Activated naive CD8-positive, alpha-beta T cell treated with anti-CD3 and anti-CD28 coated beads for 36 hours (primary cell): Measurements from ENCODE around the gene MBD5. TPM values are rescaled to one million over a fixed set of nuclear protein-coding genes. Genes with fewer than 3 reads are reported as not detected.

Experiments
- DNase-seq: peaks from one replicate; pipeline ENCODE4 v3.0.0; 2021
- H3K27ac Mint-ChIP-seq: one replicate; pipeline ENCODE4 v1.8.0; 2022; ENCODE audit warnings: mild to moderate bottlenecking, moderate library complexity, mixed read lengths
- H3K27me3 Mint-ChIP-seq: one replicate; pipeline ENCODE4 v1.8.0; 2022; ENCODE audit warnings: mild to moderate bottlenecking, mixed read lengths
- H3K36me3 Mint-ChIP-seq: one replicate; pipeline ENCODE4 v1.8.0; 2021; ENCODE audit warnings: mild to moderate bottlenecking, mixed read lengths
- H3K4me1 Mint-ChIP-seq: one replicate; pipeline ENCODE4 v1.8.0; 2021; ENCODE audit warnings: mixed read lengths
- H3K4me3 Mint-ChIP-seq: one replicate; pipeline ENCODE4 v1.8.0; 2022; ENCODE audit warnings: mild to moderate bottlenecking, moderate library complexity, mixed read lengths
- H3K9me3 Mint-ChIP-seq: one replicate; pipeline ENCODE4 v1.8.0; 2022; ENCODE audit warnings: mixed read lengths
- total RNA-seq, 2 experiments: library from RNA; stranded (reverse); gene quantifications; one replicate each; pipeline ENCODE4 v1.2.3, GENCODE V29; 2021

Gene MBD5
- total RNA-seq, 2 experiments from 2014 or later, result 17.0 to 17.4 TPM

DNA sequence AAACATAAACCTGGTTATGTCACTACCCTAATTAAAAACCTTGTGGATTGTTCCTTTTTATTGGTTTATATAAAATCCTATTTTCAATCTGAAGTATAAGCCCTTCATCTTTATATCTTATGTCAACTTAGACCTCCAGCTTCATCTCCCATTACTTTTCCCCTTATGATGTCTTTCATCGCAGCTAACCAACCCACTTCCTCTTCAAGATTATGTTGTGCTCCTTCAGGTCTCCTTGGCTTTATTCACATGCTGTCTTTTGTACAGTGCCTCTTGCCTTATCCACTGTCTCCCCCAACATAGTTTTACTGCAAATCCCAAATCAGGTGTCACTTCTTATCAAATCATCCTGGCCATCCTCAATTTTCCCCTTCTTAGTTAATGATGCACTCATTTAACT, 25.9 kb downstream of the MBD5 start:
- Mint-ChIP-seq H3K27ac (no peak overlapping the region), H3K4me3 (no peak overlapping the region), H3K27me3 (no peaks in the 10 kb centered on the region), H3K9me3 (no peaks in the 10 kb centered on the region), H3K4me1 (peaks cover 44% of the 10 kb centered on the region), H3K36me3 (peaks cover 2% of the 10 kb centered on the region)
- no peak for DNase-seq

DNA sequence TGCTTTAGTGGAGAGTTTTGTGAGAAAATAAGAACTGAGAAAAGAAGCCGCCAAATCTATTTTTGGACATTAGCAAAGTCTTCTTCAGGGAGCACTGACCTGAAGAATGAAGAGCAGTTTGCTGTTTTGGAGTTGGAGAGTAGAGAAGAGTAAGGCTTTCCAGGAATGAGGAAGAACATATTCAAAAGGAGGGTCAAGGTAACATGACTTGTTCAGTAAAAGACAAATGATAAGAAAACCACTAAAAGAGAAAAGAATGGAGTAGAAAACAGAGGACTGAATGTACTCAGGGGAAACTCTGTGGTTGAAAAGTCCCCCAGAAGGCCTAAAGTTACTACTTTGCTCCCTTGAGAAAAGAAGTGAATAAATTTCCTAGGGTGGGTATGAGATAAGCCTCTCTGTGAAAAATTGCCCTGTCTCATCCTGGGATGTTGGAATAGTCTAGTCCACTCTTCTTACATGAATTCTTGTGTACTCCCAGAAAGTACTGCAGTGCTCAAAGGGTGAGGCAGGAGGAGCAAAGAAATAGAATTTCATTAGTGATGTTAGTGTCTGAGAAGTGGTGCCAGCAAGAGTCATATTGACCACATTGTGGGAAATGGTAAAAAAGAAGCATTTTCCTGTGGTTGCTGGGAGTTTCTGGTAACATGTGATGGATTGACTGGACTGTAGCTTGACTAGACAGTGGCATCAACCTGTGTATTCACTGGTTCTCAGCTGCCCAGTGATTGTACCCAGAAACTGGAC, 27.8 kb downstream of the MBD5 start:
- H3K36me3 Mint-ChIP-seq, result peaks cover 10% of the 10 kb centered on the region
- H3K9me3 Mint-ChIP-seq, result peaks cover 6% of the 10 kb centered on the region
- H3K4me3 Mint-ChIP-seq, result no peak overlapping the region
- H3K27ac Mint-ChIP-seq, result no peak overlapping the region
- no peak for DNase-seq
- no peaks in the 10 kb centered on the region for H3K27me3 Mint-ChIP-seq
- peaks cover 46% of the 10 kb centered on the region for H3K4me1 Mint-ChIP-seq

DNA sequence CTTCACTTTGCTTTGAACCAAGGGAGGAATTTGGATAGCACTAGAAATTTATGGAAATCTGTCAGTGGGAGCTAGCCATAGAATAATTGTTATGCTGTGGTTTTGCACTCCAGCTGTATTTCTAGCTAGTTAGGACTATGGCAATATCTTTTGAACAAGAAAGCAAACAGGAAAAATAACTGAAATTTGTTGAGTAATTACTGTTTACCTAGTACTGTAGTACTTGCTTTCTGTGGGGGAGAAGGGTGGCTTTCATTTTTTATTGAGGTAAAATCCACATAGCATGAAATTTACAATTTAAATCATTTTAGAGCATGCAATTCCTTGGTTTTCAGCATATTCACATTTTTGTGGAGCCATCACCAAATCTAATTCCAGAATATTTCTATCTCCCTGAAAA, 28.4 kb downstream of the MBD5 start:
- H3K27me3 Mint-ChIP-seq, result no peaks in the 10 kb centered on the region
- DNase-seq, result no peak
- H3K4me1 Mint-ChIP-seq, result peaks cover 46% of the 10 kb centered on the region
- H3K4me3 Mint-ChIP-seq, result no peak overlapping the region
- no peak overlapping the region for H3K27ac Mint-ChIP-seq
- peaks cover 6% of the 10 kb centered on the region for H3K9me3 Mint-ChIP-seq
- peaks cover 14% of the 10 kb centered on the region for H3K36me3 Mint-ChIP-seq

DNA sequence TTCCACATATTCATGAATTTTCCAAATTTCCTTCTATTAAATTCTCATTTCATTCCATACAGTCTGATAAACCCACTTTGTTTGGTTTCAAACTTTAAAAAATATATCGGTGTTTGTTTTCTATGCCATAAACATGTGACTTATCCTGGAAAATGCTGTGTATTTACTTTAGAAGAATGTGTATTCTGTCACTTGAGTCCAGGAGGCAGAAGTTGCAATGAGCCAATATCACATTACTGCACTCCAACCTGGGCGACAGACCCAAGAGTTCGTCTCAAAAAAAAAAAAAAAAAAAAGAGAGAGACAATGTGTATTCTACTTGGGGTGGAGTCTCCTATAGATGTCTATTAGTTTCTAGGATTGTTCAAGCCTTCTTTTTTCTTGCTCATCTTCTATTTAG, 31.8 kb downstream of the MBD5 start:
- Mint-ChIP-seq H3K9me3 (peaks cover 6% of the 10 kb centered on the region), H3K4me3 (no peak overlapping the region), H3K4me1 (peaks cover 35% of the 10 kb centered on the region), H3K27me3 (no peaks in the 10 kb centered on the region), H3K27ac (no peak overlapping the region), H3K36me3 (peaks cover 19% of the 10 kb centered on the region)
- DNase-seq, result no peak

DNA sequence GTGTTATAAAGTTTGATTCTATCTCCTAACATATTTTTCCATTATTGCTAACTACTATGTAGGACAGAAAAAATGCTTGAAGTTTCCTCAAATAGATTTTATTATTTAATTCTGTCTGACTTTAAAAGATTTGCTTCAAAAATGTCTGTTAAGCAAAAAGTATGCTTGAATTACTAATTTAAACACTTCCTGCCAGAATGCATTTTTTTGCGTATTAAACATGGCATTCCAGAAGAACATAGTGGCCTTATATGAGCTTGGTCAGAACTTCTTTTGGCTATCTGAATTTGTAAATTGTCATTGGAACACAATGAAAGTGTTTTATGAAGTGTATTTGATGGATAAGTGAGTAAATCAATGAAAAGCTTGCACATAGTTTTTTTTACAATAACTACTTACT, 37.8 kb downstream of the MBD5 start:
- H3K27ac Mint-ChIP-seq, result no peak overlapping the region
- H3K4me1 Mint-ChIP-seq, result peaks cover 2% of the 10 kb centered on the region
- H3K4me3 Mint-ChIP-seq, result no peak overlapping the region
- no peak for DNase-seq
- H3K27me3 Mint-ChIP-seq, result no peaks in the 10 kb centered on the region
- H3K9me3 Mint-ChIP-seq, result no peaks in the 10 kb centered on the region
- H3K36me3 Mint-ChIP-seq, result peaks cover 9% of the 10 kb centered on the region

DNA sequence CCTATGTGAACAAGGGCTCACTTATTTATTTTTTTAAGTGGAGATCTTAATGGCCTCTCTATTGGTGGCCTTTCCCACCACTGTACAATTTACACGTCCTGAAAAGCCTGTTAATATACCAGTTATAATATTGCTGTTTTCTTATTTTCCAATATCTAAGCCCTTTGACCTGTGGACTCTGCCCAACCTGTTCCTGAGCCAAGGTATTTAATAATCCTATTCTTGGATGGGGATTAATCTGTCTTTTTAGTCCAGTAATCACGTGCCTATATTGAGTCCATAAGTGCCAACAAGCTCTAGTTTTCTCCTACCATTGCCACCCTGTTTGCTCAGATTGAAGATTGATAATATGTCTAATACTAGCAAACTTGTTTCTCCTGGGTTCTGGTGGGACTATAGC, 42.7 kb downstream of the MBD5 start:
- no peak overlapping the region for H3K27ac Mint-ChIP-seq

DNA sequence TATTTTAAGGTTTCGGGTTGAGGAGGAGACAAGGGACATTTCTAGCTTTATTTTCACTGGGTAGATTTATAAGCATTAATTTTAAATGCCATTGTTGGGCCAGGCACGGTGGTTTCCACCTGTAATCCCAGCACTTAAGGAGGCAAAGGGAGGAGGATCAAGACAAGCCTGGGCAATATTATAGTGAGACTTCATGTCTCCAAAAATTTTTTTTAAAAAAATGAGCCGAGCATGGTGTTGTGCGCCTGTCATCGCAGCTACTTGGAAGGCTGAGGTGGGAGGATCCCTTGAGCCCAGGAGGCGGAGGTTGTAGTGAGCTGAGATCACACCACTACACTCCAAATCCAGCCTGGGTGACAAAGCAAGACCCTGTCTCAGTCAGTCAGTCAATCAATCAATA, 45.0 kb downstream of the MBD5 start:
- Mint-ChIP-seq H3K4me1 (no peaks in the 10 kb centered on the region), H3K4me3 (no peak overlapping the region), H3K27me3 (no peaks in the 10 kb centered on the region), H3K9me3 (peaks cover 6% of the 10 kb centered on the region), H3K36me3 (peaks cover 8% of the 10 kb centered on the region), H3K27ac (no peak overlapping the region)
- DNase-seq, result no peak

More for the DNA sequence above, 42.7 kb downstream of the MBD5 start:
- peaks cover 6% of the 10 kb centered on the region for H3K9me3 Mint-ChIP-seq
- H3K4me3 Mint-ChIP-seq, result no peak overlapping the region
- H3K36me3 Mint-ChIP-seq, result peaks cover 8% of the 10 kb centered on the region
- H3K4me1 Mint-ChIP-seq, result no peaks in the 10 kb centered on the region
- H3K27me3 Mint-ChIP-seq, result no peaks in the 10 kb centered on the region
- no peak for DNase-seq

DNA sequence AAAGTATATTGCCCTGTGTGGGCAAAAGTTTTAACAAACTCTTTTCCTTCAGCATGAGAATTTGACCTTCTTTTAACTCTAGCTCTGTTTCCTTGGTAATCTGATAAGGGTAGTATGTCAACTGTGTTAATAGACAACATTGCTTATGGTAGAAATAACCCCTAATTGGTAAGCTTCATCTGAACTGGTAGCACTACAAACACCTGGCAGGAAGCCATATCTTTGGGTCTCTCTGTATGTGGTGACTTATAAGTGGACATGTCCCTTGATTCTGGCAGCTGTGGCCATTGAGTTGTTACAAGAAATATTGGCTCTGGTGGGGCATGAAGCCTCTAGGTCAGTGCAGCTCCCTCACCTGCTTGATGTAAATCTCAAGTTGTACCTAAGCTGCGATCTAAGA, 46.9 kb downstream of the MBD5 start:
- Mint-ChIP-seq H3K4me1 (no peaks in the 10 kb centered on the region), H3K27ac (no peak overlapping the region), H3K36me3 (peaks cover 14% of the 10 kb centered on the region), H3K9me3 (peaks cover 6% of the 10 kb centered on the region), H3K27me3 (no peaks in the 10 kb centered on the region), H3K4me3 (no peak overlapping the region)
- DNase-seq, result no peak

DNA sequence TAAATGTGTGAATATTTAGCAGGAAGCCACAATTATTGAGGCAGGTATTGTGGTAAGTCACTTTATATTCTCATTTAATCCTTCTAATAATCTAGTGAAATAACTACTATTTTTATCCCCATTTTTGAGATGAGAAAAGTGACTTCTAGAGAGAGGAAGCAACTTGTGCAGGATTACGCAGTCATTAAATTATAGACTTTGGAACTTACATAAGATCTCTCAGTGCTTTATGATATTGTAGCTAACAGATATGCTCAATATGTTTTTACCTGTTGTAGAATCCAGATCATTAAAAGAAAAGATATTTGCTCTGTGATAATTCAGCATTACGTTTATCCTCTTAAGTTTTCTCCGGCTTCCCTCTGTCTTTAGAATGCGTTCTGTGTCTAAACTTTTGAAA, 50.5 kb downstream of the MBD5 start:
- no peak for DNase-seq
- Mint-ChIP-seq H3K4me3 (no peak overlapping the region), H3K4me1 (no peaks in the 10 kb centered on the region), H3K27ac (no peak overlapping the region), H3K36me3 (peaks cover 6% of the 10 kb centered on the region), H3K27me3 (no peaks in the 10 kb centered on the region), H3K9me3 (no peaks in the 10 kb centered on the region)

DNA sequence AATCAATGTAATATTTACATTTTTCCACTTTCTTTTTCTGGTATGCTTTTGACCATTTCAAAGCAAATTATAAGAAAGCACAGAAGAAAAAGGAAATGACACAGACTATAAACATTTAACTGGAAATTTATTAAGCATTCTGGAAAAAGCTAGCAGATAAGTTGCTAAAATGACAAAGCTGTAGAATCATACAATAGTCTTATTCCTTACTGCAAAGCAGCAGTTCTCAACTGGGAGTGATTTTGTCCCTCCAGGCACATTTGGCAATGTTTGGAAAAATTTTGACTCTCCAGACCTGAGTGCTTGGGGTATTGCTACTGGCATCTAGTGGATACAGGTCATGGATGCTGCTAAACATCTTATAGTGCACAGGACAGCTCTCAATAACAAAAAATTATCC, 75.1 kb downstream of the MBD5 start:
- no peak overlapping the region for H3K27ac Mint-ChIP-seq
- no peaks in the 10 kb centered on the region for H3K27me3 Mint-ChIP-seq
- H3K4me1 Mint-ChIP-seq, result peaks cover 11% of the 10 kb centered on the region
- H3K4me3 Mint-ChIP-seq, result no peak overlapping the region
- H3K9me3 Mint-ChIP-seq, result peaks cover 8% of the 10 kb centered on the region
- DNase-seq, result no peak
- H3K36me3 Mint-ChIP-seq, result peaks cover 13% of the 10 kb centered on the region

DNA sequence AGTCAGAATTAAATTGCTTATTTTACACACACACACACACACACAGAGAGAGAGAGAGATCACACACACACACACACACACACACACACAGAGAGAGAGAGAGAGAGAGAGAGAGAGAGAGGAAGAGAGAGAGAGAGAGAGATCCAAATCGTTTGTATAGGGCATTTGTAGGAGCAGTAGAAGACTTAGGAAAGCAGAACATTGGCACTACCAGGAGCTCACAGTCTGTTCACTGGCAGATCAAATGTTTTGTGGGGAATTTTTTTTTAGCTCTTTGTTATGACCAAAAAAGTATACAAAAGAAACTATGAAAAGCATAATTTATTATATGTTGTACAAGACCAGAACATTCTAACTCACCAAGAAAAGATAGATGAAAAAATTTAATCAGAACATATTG, 81.8 kb downstream of the MBD5 start:
- H3K9me3 Mint-ChIP-seq, result peaks cover 1% of the 10 kb centered on the region
- H3K27ac Mint-ChIP-seq, result no peak overlapping the region
- DNase-seq, result no peak
- H3K36me3 Mint-ChIP-seq, result peaks cover 12% of the 10 kb centered on the region
- H3K4me1 Mint-ChIP-seq, result peaks cover 7% of the 10 kb centered on the region
- H3K4me3 Mint-ChIP-seq, result no peak overlapping the region
- no peaks in the 10 kb centered on the region for H3K27me3 Mint-ChIP-seq

DNA sequence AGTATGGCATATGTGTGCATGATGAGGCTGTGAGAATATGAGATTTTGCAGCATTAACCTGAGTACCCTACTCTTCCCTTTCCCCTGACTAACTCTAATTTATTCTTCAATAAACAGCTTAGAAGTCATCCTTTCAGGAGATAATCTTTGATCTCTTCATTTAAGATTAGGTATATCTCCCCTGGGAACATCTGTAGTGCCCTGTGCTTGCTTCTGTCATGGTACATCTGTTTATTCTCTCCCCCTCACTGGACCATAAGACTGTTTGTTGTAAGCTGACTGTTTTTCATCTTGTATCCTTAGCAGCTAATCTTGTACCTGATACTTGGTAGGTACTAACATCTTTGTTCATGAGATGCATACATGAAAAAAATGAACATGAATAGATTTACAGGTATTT, 83.1 kb downstream of the MBD5 start:
- Mint-ChIP-seq H3K27ac (no peak overlapping the region), H3K9me3 (peaks cover 1% of the 10 kb centered on the region), H3K4me1 (peaks cover 7% of the 10 kb centered on the region), H3K36me3 (peaks cover 13% of the 10 kb centered on the region), H3K4me3 (no peak overlapping the region), H3K27me3 (no peaks in the 10 kb centered on the region)
- DNase-seq, result no peak

DNA sequence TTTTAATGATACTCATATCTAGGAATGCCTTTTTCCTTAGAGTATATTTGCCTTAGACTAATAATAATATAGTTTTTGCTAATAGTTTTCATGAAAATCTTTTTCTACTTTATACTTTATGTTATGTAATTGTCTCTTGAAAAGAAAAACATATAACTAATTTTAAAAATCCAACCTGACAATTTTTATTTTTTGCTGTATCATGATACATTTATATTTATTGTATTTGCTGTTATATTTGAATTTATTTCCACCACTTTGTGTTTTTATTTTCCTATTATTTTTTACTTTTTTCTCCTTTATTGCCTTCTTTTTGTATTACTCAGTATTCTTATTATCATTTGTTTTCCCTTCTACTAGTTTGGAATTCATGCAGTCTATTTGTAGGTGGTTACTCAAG, 85.4 kb downstream of the MBD5 start:
- no peak for DNase-seq
- peaks cover 12% of the 10 kb centered on the region for H3K4me1 Mint-ChIP-seq
- H3K27me3 Mint-ChIP-seq, result no peaks in the 10 kb centered on the region
- no peak overlapping the region for H3K4me3 Mint-ChIP-seq
- H3K9me3 Mint-ChIP-seq, result peaks cover 1% of the 10 kb centered on the region
- H3K36me3 Mint-ChIP-seq, result peaks cover 13% of the 10 kb centered on the region
- no peak overlapping the region for H3K27ac Mint-ChIP-seq

DNA sequence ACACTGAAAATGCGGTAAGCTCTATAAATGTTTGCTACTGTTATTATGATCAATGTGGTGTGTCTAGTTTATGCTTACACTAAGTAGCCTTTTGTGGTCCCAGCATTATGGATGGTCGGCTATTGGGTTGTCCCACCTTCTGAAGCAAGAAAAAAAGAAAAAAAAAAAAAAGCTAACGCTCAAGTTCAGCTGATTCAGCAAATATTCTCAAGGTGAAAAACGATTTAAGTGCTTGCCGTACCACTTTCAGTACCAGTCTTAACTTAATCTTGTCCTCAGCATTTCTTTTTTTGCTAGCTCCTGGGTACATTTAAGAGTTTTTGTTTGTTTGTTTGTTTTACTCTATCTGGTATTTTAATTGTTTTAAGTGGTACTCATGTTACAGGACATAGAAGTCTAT, 87.5 kb downstream of the MBD5 start:
- H3K27ac Mint-ChIP-seq, result no peak overlapping the region
- H3K36me3 Mint-ChIP-seq, result peaks cover 13% of the 10 kb centered on the region
- DNase-seq, result no peak
- H3K9me3 Mint-ChIP-seq, result peaks cover 1% of the 10 kb centered on the region
- no peaks in the 10 kb centered on the region for H3K27me3 Mint-ChIP-seq
- peaks cover 14% of the 10 kb centered on the region for H3K4me1 Mint-ChIP-seq
- no peak overlapping the region for H3K4me3 Mint-ChIP-seq

DNA sequence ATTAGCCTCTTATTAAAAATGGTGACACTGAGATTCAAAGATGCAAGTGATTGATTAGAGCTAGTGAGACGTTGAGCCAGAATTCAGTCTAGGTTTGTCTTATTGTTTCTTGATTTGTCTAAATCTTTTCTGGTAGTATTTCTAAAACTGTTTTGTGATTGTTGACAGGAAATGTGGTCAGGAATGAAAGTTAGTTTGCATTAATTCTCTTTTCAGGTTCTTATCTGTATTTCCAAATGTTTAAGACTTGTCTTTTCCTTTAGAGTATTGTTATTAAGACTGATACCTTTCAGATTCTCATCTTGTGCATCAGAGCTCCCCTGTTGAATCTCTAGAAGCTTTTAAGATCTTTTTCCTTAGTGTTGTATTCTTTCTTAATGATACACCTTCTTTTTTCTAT, 89.3 kb downstream of the MBD5 start:
- H3K9me3 Mint-ChIP-seq, result peaks cover 1% of the 10 kb centered on the region
- no peak overlapping the region for H3K27ac Mint-ChIP-seq
- peaks cover 13% of the 10 kb centered on the region for H3K36me3 Mint-ChIP-seq
- no peak for DNase-seq
- H3K4me3 Mint-ChIP-seq, result no peak overlapping the region
- H3K4me1 Mint-ChIP-seq, result peaks cover 14% of the 10 kb centered on the region
- no peaks in the 10 kb centered on the region for H3K27me3 Mint-ChIP-seq

DNA sequence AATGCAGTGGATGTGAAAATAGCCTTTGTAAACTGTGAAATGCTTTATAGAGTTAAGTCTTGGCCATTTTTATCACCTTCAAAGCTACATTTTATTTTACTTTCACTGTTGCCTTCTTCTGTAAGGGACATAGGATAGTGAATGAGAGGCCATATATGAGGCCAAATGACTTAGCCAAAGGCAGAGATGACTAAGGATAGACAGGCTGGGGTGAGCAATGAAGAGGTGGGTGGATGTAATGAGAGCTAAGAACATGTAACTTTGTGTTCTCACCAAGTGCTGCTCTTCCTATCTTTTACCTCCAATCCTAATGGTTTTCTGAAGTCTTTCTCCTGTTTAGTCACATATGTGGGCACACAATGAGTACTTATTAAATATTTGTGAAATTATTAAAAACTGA, 101.9 kb downstream of the MBD5 start:
- no peak for DNase-seq
- Mint-ChIP-seq H3K27me3 (no peaks in the 10 kb centered on the region), H3K9me3 (peaks cover 7% of the 10 kb centered on the region), H3K4me1 (no peaks in the 10 kb centered on the region), H3K4me3 (no peak overlapping the region), H3K27ac (no peak overlapping the region), H3K36me3 (peaks cover 21% of the 10 kb centered on the region)
